ENCODE measurements around the gene PAAF1. TPM values are rescaled to one million over a fixed set of nuclear protein-coding genes. Genes with fewer than 3 reads are reported as not detected.

Gene PAAF1
- total RNA-seq, 3 donors from 2014 or later = 13.8 to 19.7 (median 14.8) TPM

GRCh38 chr11:73902303-73902702 is 25.5 kb downstream of the PAAF1 start:
- TF ChIP-seq CTCF (IDR thresholded peaks at IDR 0.05) = no peak
- no peak for ATAC-seq
- Histone ChIP-seq H3K9me3 (no peaks in the 10 kb centered on the region), H3K4me3 (no peak overlapping the region), H3K4me1 (ENCODE audit: low read depth) (no peaks in the 10 kb centered on the region), H3K36me3 (ENCODE audit: low read depth) (no peaks in the 10 kb centered on the region)
- intact Hi-C loops (cut with DNase I, micrococcal nuclease) = no loop called here
- no peak for DNase-seq

- no peak for TF ChIP-seq CTCF (IDR thresholded peaks at IDR 0.05)
- no peaks in the 10 kb centered on the region for H3K9me3 ChIP-seq
- ATAC-seq (peak; percentile 34), DNase-seq (no peak)
- no peaks in the 10 kb centered on the region for H3K36me3 ChIP-seq (ENCODE audit: low read depth)
- intact Hi-C loops (cut with DNase I, micrococcal nuclease) = no loop called here
- no peaks in the 10 kb centered on the region for H3K4me1 ChIP-seq (ENCODE audit: low read depth)
- no peak overlapping the region for H3K4me3 ChIP-seq
Measured at GRCh38 chr11:73907191-73907590, 30.4 kb downstream of the PAAF1 start.

- DNase-seq = no peak
- H3K36me3 ChIP-seq (ENCODE audit: low read depth) = no peaks in the 10 kb centered on the region
- peak; percentile 36 for ATAC-seq
- H3K9me3 ChIP-seq = no peaks in the 10 kb centered on the region
- H3K4me3 ChIP-seq = no peak overlapping the region
- TF ChIP-seq CTCF (IDR thresholded peaks at IDR 0.05) = no peak
- no peaks in the 10 kb centered on the region for H3K4me1 ChIP-seq (ENCODE audit: low read depth)
- intact Hi-C loops (cut with DNase I, micrococcal nuclease) = no loop called here
Measured at GRCh38 chr11:73912026-73912425, 35.2 kb downstream of the PAAF1 start.

GRCh38 chr11:73913472-73913871 is 36.7 kb downstream of the PAAF1 start:
- no peak for DNase-seq
- Histone ChIP-seq H3K36me3 (ENCODE audit: low read depth) (no peaks in the 10 kb centered on the region), H3K9me3 (no peaks in the 10 kb centered on the region), H3K4me3 (no peak overlapping the region), H3K4me1 (ENCODE audit: low read depth) (no peaks in the 10 kb centered on the region)
- TF ChIP-seq CTCF (IDR thresholded peaks at IDR 0.05) = no peak
- intact Hi-C loops (cut with DNase I, micrococcal nuclease) = no loop called here
- ATAC-seq = no peak

- Histone ChIP-seq H3K9me3 (no peaks in the 10 kb centered on the region), H3K36me3 (ENCODE audit: low read depth) (no peaks in the 10 kb centered on the region), H3K4me1 (ENCODE audit: low read depth) (no peaks in the 10 kb centered on the region), H3K4me3 (no peak overlapping the region)
- no peak for TF ChIP-seq CTCF (IDR thresholded peaks at IDR 0.05)
- no peak for DNase-seq
- intact Hi-C loops (cut with DNase I, micrococcal nuclease) = no loop called here
- peak; percentile 17 for ATAC-seq
Measured at GRCh38 chr11:73914284-73914683, 37.5 kb downstream of the PAAF1 start.

- intact Hi-C loops (cut with DNase I, micrococcal nuclease) = no loop called here
- DNase-seq = no peak
- TF ChIP-seq CTCF (IDR thresholded peaks at IDR 0.05) = no peak
- no peaks in the 10 kb centered on the region for H3K36me3 ChIP-seq (ENCODE audit: low read depth)
- no peaks in the 10 kb centered on the region for H3K9me3 ChIP-seq
- H3K4me3 ChIP-seq = no peak overlapping the region
- no peaks in the 10 kb centered on the region for H3K4me1 ChIP-seq (ENCODE audit: low read depth)
- ATAC-seq = peak; percentile 67
Measured at GRCh38 chr11:73916435-73916834, 39.6 kb downstream of the PAAF1 start.
